HG03354 (cell line): ENCODE measurements around the gene PICK1.

Source experiments
- ATAC-seq: cut with Tn5 transposase; IDR thresholded peaks from one replicate; pipeline ENCODE4 v1.9.1; 2021; ENCODE audit warnings: mild to moderate bottlenecking; ENCODE audit not compliant: unreplicated experiment, poor library complexity, severe bottlenecking

PICK1 gene

DNA sequence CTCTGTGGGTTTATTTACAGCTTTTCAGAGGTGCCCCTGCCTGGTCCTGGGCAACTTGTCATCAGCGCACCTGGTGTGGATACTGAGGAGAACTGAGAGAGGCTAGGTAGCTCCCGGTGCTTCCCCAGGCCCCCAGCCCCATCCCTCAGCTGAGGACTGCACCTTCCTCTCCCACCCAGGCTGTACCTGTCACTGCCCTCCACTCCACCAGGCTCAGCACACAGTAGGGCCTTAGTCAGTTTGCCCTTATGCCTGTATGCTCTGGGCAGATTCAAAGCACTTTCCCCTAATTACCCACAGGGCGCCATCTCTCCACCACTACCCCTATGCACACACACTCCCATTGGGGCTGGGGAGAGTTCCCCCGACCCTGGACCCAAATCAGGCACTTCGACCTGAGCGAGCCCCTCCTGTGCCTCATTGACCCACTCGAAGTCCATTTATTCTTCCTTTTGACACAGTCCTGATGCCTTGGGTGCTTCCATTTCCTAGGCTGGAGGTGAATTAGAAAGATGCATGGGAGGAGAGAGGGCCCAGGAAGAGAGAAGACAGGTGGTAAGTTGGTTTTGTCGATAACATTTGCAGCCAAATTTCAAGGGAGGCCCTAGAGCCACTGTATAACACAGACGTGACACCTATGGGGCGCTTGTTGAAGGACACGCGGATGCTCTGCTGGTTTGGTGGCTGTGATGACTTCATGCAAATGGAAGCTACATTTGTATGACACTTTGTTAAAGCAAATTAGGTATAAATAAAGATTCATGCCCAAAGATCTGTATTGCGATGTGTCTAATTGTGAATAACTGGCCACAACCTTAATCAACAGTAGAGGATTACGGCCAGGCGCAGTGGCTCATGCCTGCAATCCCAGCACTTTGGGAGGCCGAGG lies 13.8 kb upstream of the PICK1 start:
- ATAC-seq = no peak

GRCh38 chr22:38046070-38046748 lies 11.0 kb upstream of the PICK1 start:
- ATAC-seq = no peak

DNA sequence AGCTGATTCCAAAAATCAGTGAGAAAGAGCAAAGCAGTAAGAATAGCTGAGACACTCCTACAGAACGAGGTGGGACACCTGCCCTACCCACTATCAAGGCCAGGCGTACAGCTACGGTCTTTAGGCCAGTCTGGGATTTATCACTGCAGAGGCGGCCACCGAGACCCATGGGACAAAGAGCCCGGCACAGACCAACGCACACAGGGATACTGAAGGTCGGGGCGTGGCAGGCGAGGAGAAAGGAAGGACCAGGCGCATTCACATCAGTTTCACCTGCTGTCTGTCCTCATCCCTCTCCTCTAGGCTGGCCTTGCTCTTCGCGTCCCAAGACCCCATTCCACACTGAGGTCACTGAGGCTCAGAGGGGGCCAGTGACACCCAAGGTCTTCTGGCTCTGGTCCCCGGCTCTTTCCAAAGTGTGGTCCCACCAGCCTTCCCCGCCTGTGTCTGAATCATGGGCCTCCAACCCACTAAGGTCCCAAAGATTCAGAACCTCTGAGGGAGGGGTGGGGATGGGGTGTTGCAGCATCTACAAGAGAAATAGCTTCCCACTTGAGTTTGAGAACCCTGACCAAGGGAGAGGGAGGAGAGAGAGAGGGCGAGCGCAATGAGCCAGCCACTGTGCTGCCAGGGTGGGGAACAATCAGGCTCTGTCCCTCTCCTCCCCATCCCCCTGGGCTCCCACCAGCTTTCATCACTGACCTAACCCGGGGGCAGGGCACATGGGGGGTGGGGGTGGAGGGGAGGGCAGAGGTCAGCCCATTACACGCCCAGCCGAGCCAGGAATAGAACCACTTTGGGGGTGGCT lies 7.2 kb upstream of the PICK1 start:
- no peak for ATAC-seq

DNA sequence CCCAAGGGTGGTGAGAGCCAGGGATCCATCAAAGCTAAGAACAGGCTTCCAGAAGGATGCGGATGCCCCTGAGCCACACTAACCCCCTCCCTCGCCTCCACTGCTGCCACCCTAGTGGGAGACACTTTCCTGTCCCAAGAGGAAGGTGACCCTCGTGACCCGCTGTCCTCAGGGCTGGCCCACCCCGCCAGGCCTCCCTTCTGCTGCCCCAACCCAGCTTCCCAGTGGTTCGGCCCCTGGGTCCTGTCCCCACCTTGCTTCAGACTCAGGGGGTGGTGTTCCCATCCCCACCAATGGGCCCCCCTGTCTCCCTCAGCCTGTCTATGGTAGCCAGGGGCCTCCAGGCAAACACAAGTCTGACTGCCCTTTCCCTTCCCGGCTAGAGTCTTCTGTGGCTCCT lies 6.5 kb upstream of the PICK1 start:
- ATAC-seq = no peak

- ATAC-seq = no peak
Observed at GRCh38 chr22:38051261-38051660, 5.9 kb upstream of the PICK1 start.

- no peak for ATAC-seq
Observed at GRCh38 chr22:38051900-38052862, 5.0 kb upstream of the PICK1 start.

DNA sequence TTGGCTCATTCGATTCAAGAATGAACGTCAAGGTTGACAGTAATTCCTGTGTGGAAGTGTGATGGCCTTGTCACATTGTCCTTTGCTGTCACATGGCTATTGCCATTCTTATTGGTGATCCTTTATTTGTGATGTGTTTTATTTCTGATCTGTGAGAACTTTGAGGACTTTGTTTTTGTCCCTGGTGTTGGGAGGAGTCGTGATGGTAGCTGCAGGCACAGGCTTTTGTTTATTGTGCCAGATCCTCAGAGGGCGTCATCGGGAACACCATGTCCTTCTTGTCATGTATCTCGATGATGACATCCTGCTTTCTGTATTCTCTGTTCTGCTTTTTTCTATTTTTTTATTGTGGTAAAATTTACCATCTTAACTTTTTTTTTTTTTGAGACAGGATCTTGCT lies 5.6 kb downstream of the PICK1 start:
- ATAC-seq = no peak

GRCh38 chr22:38065539-38065938 lies 8.3 kb downstream of the PICK1 start:
- no peak for ATAC-seq

GRCh38 chr22:38066381-38067027 lies 9.3 kb downstream of the PICK1 start:
- no peak for ATAC-seq

- ATAC-seq = no peak
Observed at GRCh38 chr22:38067028-38067415, 9.8 kb downstream of the PICK1 start.

DNA sequence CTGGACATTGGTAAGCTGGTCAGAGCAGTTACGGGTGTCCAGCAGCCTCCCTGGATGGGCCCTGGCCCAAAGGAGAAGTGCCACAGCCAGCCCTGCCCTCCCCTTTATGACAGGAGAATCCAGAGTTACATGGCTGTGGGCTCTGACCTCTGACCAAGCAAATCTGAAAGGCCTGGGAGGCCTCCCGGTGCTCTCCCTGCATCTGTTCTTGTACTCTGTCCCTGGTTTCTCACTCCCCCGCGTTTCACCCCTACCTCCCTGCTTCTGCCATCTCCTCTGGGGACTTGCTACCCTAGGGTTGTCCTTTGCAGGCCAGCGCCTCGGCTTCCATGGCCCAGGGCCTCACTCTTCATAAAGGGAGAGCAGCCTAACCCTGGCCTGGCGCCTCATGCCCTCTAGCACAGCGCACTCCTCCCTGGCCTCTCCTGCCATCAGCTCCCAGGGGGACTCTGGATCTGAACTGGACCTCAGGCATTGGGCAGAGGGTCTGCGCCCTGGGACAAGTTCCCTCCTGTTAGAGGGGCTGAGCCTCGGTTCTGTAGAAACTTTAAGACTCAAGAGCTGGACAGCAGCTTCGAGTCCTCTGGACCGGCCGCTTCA lies 10.7 kb downstream of the PICK1 start:
- ATAC-seq = no peak

- ATAC-seq = no peak
Observed at GRCh38 chr22:38068641-38069371, 11.6 kb downstream of the PICK1 start.

DNA sequence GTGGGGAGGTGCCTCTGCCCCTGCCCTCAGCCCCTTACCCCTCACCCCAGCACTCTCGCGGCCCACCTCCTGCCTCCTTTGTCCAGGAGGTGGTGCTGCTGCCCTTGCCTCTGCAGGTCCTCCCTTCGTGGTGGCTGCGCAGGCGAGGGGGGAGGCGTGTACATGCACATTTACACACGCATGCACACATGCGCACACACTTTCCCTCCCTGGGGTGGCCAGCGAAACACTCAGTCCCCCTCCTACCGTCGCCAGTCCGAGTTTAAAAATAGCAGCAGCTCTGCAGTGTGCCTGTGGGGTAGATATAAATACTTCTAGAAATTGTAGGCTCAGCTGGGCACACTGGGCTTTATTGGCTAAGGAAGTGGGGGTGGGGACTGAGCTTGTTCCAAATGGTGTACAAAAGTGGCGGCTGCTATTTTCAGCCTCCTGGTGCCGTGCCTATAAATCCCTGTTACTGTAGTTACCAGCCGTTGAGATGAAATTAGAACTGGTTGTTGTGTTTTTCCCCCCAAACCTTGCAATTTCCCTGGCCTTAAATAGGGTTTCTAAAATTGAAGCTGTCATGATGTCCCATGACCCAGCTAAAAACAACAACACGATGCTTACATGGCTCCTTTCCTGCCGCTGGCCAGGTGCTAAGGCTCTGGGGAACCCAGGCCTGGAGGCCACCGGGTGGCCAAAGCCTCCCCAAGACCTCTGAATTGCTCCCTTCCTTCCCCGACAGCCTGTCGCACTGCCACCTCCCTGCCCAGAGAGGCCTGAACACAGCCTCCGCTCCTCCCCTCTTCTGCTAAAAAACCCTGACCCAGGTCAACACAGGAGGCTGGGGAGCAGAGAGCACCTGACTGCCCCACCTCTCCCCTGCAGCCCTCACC lies 12.4 kb downstream of the PICK1 start:
- ATAC-seq = no peak

GRCh38 chr22:38070250-38070921 lies 13.2 kb downstream of the PICK1 start:
- ATAC-seq = no peak

- ATAC-seq = no peak
Observed at GRCh38 chr22:38071421-38072321, 14.5 kb downstream of the PICK1 start.
